ENCODE results near the gene ACO2.
"Not testable (repeated sequence)": the region's sequence is repeated elsewhere in the genome, so short reads cannot be mapped to it uniquely, and the experiment has no call there.

Gene ACO2

GRCh38 chr22:41543854-41544670 lies 75.1 kb downstream of the ACO2 start, which contains the start of gene POLR3H:
TSS of gene POLR3H (minus strand) at chr22:41544470. CDS start at chr22:41544101, 369 bp downstream.
- DNase-seq, result peak; percentile 99

DNA sequence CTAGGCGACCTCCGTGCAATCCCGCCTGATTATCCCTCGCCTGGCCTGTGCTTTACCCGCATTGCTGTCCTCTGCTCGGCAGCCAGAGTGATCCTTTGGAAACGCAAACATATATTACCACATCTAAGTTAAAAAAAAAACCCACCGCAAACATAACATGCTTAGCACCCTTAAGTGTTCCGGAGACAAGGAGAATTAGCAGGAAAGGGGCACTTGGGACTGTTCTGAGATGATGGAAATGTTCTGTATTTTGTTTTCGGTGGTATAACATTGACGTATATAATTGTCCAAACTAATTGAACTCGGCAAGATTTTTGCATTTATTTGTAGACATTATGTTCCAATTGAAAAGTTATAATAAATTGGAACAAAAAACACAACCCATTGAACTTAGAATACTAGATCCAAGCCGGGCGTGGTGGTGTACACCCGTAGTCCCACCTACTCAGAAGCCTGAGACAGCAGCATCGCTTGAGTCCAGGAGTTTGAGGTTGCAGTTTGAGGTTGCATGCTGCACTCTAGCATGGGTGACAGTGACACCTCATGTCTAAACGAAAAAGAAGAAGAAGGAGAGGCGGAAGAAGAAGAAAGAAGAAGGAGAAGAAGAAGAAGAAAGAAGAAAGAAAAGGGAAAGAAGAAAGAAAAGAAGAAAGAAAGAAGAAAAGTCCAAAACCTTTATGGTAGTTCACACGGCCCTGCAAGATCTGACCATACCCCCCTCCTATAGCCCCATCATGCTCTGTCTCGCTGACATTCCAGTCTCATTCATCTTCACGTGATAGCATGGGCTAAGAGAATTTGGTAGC lies 76.0 kb downstream of the ACO2 start:
- no peak for DNase-seq

GRCh38 chr22:41548830-41549211 lies 79.9 kb downstream of the ACO2 start:
- DNase-seq, result no peak

DNA sequence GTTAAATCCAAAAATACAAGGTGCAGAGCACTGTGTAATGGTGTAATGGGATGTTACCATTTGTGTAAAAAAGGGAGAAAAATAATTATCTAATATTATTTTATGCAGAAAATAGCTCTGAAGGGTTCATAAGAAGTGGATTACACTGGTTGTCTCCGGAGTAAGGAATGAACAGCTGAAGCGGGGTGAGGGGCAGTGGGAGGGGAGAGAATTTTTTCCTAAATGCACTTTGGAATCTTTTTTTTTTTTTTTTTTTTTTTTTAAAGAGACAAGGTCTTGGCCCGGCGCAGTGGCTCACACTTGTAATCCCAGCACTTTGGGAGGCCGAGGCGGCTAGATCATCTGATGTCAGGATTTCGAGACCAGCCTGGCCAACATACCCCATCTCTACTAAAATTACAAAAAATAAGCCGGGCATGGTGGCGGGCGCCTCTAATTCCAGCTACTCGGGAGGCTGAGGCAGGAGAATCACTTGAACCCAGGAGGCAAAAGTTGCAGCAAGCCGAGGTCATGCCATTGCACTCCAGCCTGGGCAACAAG lies 82.1 kb downstream of the ACO2 start:
- no peak for DNase-seq

GRCh38 chr22:41551877-41552582 lies 83.1 kb downstream of the ACO2 start:
- no peak for DNase-seq

DNA sequence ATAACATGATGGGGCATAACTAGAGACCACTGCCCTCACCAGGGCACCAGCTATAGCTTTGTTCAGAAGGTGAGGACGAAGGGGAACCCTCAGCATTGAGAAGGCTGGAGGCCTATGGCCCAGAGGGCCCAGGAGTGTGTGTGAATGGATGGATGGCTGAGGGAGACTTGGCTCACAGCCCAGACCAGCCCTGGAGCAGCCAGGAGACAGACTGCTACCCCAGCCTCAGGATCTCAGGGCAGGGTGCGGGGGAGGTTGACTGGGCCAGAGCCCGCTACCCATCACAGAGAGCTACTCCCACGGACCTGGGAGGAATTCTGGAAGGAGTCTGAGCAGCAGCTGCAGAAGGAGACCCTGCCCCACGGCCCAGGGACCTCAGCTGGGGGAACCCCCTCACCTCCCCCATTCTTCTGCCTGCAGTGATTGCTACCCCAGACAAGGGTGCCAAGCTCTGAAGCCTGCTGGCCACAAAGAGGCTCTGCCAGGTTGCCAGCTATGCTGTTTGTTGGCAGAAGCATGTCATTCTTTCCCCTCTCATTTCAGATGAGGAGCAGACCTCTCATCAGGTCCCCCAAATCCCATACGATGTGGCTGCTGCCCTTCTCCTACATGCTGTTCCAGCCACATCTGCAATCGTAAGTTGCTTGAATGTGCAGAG lies 86.5 kb downstream of the ACO2 start:
- no peak for DNase-seq

DNA sequence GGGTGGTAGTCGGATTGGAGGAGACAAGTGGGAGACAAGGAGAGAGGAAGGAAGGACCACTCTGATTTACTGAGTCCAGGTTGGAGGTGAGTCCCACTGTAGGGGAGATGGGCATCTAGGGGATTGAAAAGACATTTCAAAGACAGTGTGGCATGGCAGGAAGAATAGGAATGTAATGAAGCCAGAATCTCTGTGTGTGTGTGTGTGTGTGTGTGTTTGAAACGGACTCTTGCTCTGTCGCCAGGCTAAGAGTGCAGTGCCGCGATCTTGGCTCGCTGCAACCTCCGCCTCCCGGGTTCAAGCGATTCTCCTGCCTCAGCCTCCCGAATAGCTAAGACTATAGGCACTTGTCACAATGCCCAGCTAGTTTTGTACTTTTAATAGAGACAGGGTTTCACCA lies 87.6 kb downstream of the ACO2 start:
- DNase-seq, result no peak

DNA sequence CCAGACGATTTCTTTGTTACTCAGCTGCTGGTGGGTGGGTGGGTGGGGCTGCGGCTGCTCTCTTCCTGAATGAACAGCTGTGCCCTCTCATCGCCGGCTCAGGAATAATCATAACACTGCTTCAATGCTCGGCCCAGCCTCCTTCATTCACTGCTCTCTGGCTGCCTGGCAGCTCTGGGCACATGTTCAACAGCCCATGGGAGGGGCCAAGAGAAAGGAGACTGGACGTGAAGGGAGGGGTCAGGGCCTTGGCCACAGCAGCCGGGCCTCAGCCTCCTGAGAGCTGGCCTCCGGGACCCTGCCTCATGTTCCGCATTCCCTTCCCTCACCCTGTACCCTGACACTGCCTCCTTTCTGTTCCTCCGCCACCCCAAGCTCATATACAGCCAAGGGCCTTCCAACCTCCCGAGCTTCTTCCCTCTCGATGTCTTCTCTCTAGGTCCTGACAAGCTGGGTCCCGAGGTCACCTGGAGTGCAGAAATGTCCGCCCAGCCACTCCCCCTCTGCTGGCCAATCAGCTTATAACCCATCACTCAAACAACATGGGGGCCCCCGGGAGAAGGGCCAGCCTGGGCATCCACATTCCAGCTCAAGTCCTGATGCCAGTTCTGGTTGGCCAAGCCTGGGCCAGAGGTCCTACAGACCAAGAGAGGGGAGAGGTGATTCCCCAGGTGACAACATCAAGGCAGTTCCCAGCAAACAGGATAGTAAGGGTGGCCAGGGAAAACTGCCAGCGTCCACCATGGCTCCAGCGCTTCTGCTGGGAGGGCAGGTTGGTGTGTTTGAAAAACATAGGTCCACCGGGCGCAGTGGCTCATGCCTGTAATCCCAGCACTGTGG lies 88.7 kb downstream of the ACO2 start:
- peak in 1 of 2 donors; percentile 26 for DNase-seq

DNA sequence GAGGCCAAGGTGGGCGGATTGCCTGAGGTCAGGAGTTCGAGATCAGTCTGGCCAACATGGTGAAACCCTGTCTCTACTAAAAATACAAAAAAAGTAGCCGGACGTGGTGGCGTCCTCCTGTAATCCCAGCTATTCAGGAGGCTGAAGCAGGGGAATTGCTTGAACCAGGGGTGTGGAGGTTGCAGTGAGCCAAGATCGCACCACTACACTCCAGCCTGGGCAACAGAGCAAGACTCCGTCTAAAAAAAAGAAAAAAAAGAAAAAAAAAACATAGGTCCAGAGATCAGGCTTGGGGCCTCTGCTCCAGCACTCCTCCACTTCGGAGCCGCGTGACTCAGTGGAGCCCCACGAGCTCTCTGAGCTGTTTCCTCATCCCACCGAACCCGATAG lies 89.3 kb downstream of the ACO2 start:
- DNase-seq, result not testable (repeated sequence)

DNA sequence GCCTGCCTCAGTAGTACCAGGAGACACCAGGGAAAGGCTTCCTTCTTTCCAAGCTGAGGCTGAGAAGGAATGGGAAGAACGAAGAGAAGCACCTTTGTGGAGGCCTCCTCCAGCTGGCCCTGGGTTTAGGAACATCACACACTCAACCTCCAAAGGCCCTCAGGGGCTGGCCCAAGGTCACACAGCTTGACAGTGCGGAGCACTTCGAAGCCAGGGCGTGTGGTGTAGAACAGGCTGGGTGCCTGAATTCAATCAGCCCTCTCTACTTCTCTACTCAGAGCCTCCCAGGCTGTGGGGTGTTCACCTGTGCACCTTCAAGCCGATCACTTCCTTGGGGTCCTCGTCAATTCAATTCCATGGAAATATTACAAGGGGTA lies 91.2 kb downstream of the ACO2 start:
- DNase-seq, result no peak

GRCh38 chr22:41561335-41561734 lies 92.4 kb downstream of the ACO2 start:
- DNase-seq, result no peak

- no peak for DNase-seq
Observed at GRCh38 chr22:41561788-41562187, 92.9 kb downstream of the ACO2 start.

GRCh38 chr22:41562461-41562860 lies 93.5 kb downstream of the ACO2 start:
- no peak for DNase-seq

DNA sequence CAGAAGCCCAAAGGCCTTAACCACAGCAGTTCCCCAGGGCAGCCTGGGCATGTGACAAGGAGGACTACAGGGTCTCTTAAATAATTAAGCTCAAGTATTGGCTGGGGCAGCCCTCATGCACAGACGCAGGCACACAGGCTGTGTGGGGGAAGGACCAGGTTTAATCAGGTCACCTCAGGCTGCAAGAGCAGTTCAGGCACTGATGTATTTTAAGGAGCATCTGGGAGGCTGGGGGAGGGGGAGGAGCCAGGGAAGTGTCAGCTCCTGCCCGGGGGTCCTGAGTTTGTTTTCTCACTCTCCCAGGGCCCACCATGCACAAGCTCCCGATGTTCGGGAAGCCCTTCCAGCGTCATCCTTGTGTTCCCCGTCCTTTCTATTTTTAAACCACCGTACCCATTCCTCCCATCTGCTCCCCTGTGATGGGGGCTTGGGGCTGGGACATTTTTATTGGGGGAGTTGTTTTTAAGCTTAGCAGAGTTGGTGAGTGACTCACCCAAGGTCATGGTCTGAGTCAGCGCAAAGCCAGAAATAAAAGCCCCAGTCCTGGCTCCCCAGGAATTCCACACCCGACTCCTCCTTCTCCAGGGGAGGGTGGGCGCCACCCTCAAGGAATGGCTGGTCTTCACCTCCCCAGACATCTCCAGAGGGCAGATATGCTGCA lies 94.3 kb downstream of the ACO2 start:
- no peak for DNase-seq

- DNase-seq, result no peak
Observed at GRCh38 chr22:41564563-41564962, 95.6 kb downstream of the ACO2 start.

- peak in 1 of 2 donors; percentile 6 for DNase-seq
Observed at GRCh38 chr22:41565403-41566054, 96.6 kb downstream of the ACO2 start.

GRCh38 chr22:41567512-41567768 lies 98.5 kb downstream of the ACO2 start:
- no peak for DNase-seq

DNA sequence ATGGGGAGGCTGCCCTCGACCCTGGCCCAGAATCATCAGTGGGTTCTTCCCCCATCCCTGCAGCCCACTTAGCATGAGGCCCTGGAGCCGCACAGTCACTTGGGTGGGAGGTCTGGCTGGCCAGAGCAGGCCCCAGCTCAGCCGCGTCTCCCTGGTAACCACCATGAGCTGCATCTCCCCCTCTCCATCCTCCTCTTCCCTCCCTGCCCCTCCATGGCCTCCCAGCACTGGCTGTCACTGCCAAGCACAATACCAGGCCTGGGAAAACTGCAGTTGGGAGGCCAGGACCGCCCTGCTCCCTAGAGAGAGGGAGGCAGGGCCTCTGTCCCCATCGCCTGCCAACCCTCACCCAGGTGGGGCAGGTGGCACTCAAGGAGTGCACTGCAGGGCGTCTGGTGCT lies 99.9 kb downstream of the ACO2 start:
- DNase-seq, result no peak

DNA sequence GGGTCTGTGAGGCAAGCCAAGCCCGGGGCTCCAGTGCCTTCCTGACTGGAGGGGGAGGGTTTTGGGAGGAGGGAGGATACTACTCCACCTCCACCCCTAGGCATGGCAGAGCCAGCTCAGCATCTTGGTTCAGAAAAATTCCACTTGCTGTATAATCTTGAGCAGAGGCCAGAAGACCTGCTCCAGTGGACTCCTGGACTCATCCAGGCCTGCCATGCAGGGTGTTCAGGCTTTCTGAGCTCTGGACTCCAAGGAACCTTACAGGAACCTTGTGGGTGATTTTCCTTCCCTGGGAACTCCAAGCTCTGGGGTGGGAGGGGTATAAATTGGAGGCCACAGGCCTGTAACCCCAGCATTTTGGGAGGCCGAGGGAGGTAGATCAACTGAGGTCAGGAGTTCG lies 101.3 kb downstream of the ACO2 start:
- no peak for DNase-seq

DNA sequence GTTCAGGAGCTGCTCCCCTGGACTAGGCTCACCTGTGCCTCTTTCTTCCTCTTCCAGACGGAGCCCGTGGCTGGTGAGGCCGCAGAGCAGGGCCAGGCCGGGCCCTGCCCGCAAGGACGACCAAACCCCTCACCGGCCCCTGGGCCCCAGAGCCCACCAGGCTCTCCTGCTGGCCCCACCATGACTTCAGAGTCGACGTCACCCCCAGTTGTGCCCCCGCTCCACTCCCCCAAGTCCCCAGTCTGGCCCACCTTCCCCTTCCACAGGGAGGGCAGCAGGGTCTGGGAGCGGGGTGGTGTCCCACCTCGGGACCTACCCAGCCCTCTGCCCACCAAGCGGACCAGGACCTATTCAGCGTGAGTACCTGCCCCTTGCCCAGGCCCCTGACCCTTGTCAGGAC lies 102.9 kb downstream of the ACO2 start:
- no peak for DNase-seq

DNA sequence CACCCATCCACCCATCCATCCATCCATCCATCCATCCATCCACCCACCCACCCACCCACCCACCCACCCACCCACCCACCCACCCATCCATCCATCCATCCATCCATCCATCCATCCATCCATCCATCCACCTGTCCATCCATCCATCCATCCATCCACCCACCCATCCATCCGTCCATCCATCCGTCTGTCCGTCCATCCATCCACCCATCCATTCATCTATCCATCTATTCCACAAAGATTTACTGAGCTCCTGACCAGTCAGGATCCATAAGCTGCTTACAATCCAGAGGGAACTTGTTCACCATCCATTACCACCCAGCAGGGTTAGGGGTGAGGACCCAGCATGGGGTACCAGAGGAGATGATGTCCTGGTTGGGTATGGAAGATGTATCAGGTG lies 103.4 kb downstream of the ACO2 start:
- DNase-seq, result not testable (repeated sequence)

Data from inflammatory macrophage (primary cell).